Testis (tissue), 2 donors: ENCODE data around the gene ZFP3.

Experiments
- POLR2A ChIP-seq: fragments of 450-650 bp; IDR thresholded peaks from one replicate; pipeline ENCODE4 v1.6.1; 2017; ENCODE audit warnings: antibody characterized with exemption, mild to moderate bottlenecking, moderate library complexity
- TF ChIP-seq, protein P1 (sequence below), 3 experiments: fragments of 450-650 bp in 2 of 3; fragments of 200-600 bp in 1 of 3; sonication (generic) in 1 of 3; IDR thresholded peaks; one replicate each; pipeline ENCODE4 v1.5.1; 2016 to 2019; ENCODE audit warnings: antibody characterized with exemption in 3 of 3, mild to moderate bottlenecking in 2 of 3, moderate library complexity in 1 of 3

- TF ChIP-seq, protein P1, sequence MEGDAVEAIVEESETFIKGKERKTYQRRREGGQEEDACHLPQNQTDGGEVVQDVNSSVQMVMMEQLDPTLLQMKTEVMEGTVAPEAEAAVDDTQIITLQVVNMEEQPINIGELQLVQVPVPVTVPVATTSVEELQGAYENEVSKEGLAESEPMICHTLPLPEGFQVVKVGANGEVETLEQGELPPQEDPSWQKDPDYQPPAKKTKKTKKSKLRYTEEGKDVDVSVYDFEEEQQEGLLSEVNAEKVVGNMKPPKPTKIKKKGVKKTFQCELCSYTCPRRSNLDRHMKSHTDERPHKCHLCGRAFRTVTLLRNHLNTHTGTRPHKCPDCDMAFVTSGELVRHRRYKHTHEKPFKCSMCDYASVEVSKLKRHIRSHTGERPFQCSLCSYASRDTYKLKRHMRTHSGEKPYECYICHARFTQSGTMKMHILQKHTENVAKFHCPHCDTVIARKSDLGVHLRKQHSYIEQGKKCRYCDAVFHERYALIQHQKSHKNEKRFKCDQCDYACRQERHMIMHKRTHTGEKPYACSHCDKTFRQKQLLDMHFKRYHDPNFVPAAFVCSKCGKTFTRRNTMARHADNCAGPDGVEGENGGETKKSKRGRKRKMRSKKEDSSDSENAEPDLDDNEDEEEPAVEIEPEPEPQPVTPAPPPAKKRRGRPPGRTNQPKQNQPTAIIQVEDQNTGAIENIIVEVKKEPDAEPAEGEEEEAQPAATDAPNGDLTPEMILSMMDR (IDR thresholded peaks at IDR 0.05): no peak
- TF ChIP-seq POLR2A: no peak
These were observed 14.1 kb downstream of the ZFP3 start for GRCh38 chr17:5092218-5093010.
